K562 (cell line): ENCODE data around the gene TCF3. TPM values are rescaled to one million over a fixed set of nuclear protein-coding genes. Genes with fewer than 3 reads are reported as not detected.

Experiments
- ATF6 ChIP-seq: sonication (generic); formaldehyde crosslinking; IDR thresholded peaks from 2 replicates; pipeline ENCODE4 v1.4.0; 2020; ENCODE audit warnings: mild to moderate bottlenecking, missing genetic modification reagents
- CBX1 ChIP-seq: sonication (generic); IDR thresholded peaks from 2 replicates; pipeline ENCODE4 v1.6.1; 2016; ENCODE audit warnings: antibody characterized with exemption, low read depth, mild to moderate bottlenecking
- CBX8 ChIP-seq: fragments of 200-600 bp; sonication (generic); IDR thresholded peaks from 2 replicates; pipeline ENCODE4 v1.6.1; 2012; ENCODE audit warnings: borderline replicate concordance, mixed run types, low read depth, mild to moderate bottlenecking, moderate library complexity, mixed read lengths, low read length, control low read depth, inconsistent platforms; ENCODE audit not compliant: poor library complexity, severe bottlenecking; ENCODE audit errors: extremely low read depth
- CHD4 ChIP-seq: fragments of 200-600 bp; sonication (generic); IDR thresholded peaks from 3 replicates; pipeline ENCODE4 v1.6.1; 2012; ENCODE audit warnings: low read depth, mild to moderate bottlenecking, mixed read lengths, low read length, inconsistent platforms; ENCODE audit not compliant: insufficient read depth, insufficient replicate concordance, poor library complexity, severe bottlenecking
- ELF4 ChIP-seq: fragments of 450-650 bp; formaldehyde crosslinking; IDR thresholded peaks from 2 replicates; pipeline ENCODE4 v1.4.0; 2022; ENCODE audit warnings: missing genetic modification characterization
- GATAD2B ChIP-seq: fragments of 450-650 bp; IDR thresholded peaks from 2 replicates; pipeline ENCODE4 v1.6.1; 2017; ENCODE audit warnings: mild to moderate bottlenecking, borderline replicate concordance
- HMG20A ChIP-seq: fragments of 450-650 bp; formaldehyde crosslinking; conservative IDR thresholded peaks from 2 replicates; pipeline ENCODE4 v1.4.0; 2020; ENCODE audit warnings: mild to moderate bottlenecking, mixed read lengths
- IRF2 ChIP-seq: sonication (generic); formaldehyde crosslinking; IDR thresholded peaks from 2 replicates; pipeline ENCODE4 v1.8.1; 2022; ENCODE audit warnings: mild to moderate bottlenecking, missing genetic modification reagents
- KDM2B ChIP-seq: fragments of 250-450 bp; sonication (Bioruptor Pico); IDR thresholded peaks from 2 replicates; pipeline ENCODE4 v1.8.0; 2021; ENCODE audit warnings: mild to moderate bottlenecking, moderate library complexity
- MAX ChIP-seq: sonication (generic); formaldehyde crosslinking; IDR thresholded peaks from 2 replicates; pipeline ENCODE4 v1.9.0; 2022; ENCODE audit warnings: mild to moderate bottlenecking, missing genetic modification reagents
- PPARD ChIP-seq: fragments of 250-450 bp; sonication (Bioruptor Pico); IDR thresholded peaks from 2 replicates; pipeline ENCODE4 v1.8.0; 2022; ENCODE audit warnings: inconsistent platforms, mild to moderate bottlenecking, moderate library complexity
- RUNX1 ChIP-seq: sonication (generic); IDR thresholded peaks from 2 replicates; pipeline ENCODE4 v1.6.1; 2016; ENCODE audit warnings: antibody characterized with exemption, low read depth
- SMC3 ChIP-seq: conservative IDR thresholded peaks from 2 replicates; pipeline ENCODE4 v1.6.1; 2011; ENCODE audit warnings: low read depth, low read length, improper control_type of control experiment; ENCODE audit not compliant: insufficient read depth
- SNRNP70 ChIP-seq: fragments of 200-400 bp; formaldehyde crosslinking; optimal IDR thresholded peaks from 2 replicates; pipeline ENCODE3; 2017; ENCODE audit warnings: low read depth, low read length
- SOX6 ChIP-seq: fragments of 450-650 bp; IDR thresholded peaks from 2 replicates; pipeline ENCODE4 v1.6.1; 2014; ENCODE audit warnings: mild to moderate bottlenecking
- TARDBP ChIP-seq: fragments of 450-650 bp; IDR thresholded peaks from 2 replicates; pipeline ENCODE4 v1.6.1; 2016
- TEAD4 ChIP-seq, 2 experiments: sonication (generic) in 1 of 2; formaldehyde crosslinking in 1 of 2; IDR thresholded peaks; 2 replicates each; pipeline versions ENCODE4 v1.6.1 to v1.8.0; 2012 to 2022; ENCODE audit warnings: borderline replicate concordance in 1 of 2, inconsistent platforms in 1 of 2, low read length in 1 of 2, mild to moderate bottlenecking in 1 of 2, missing genetic modification reagents in 1 of 2
- ZNF224 ChIP-seq: sonication (generic); formaldehyde crosslinking; IDR thresholded peaks from 2 replicates; pipeline ENCODE4 v1.8.0; 2022; ENCODE audit warnings: mild to moderate bottlenecking, missing genetic modification reagents
- ZNF518B ChIP-seq: fragments of 250-450 bp; sonication (Bioruptor Pico); IDR thresholded peaks from 2 replicates; pipeline ENCODE4 v1.5.0; 2021; ENCODE audit warnings: mild to moderate bottlenecking, moderate library complexity
- ZNF639 ChIP-seq, 2 experiments: fragments of 200-800 bp in 1 of 2; sonication (Bioruptor generic) in 1 of 2; sonication (generic) in 1 of 2; formaldehyde crosslinking in 1 of 2; IDR thresholded peaks in 1 of 2; conservative IDR thresholded peaks in 1 of 2; 2 replicates each; pipeline versions ENCODE4 v1.5.0 to v1.6.1; 2016 to 2020; ENCODE audit warnings: missing compliant biosample characterization in 1 of 2, missing genetic modification characterization in 1 of 2, missing genetic modification reagents in 1 of 2
- polyA plus RNA-seq, 8 experiments: library from polyadenylated mRNA; depleted of rRNA in 4 of 8; stranded (reverse) in 5 of 8; unstranded in 3 of 8; fragments of >200 nt; fragmentation: Nextera tagmentation in 2 of 8; fragmentation: Illumina TruSeq in 1 of 8; extraction: Ambion mirVana in 2 of 8; extraction: Trizol in 1 of 8; gene quantifications; 2 replicates each; pipeline versions ENCODE4 v1.2.1 to v1.2.3, GENCODE V29; 2011 to 2014; ENCODE audit warnings: inconsistent platforms in 1 of 8, missing spikeins in 1 of 8
- total RNA-seq, 7 experiments: library from RNA; depleted of rRNA in 6 of 7; stranded (reverse); fragments of >200 nt in 6 of 7; fragmentation: Illumina TruSeq in 2 of 7; extraction: Trizol in 2 of 7; gene quantifications; 2 replicates each; pipeline versions ENCODE4 v1.2.1 to v1.2.3, GENCODE V29; 2011 to 2021; ENCODE audit warnings: low replicate concordance in 1 of 7

TCF3 gene
- total and polyA plus RNA-seq, 9 of the 15 experiments (the other 6 are each of a cell fraction or from before 2014, with no cell fraction given): 5.6 to 259 (median 84.0) TPM

- TF ChIP-seq MAX (CRISPR knock-in tag) (peak; percentile 89), SOX6 (no peak), TEAD4 (IDR thresholded peaks at IDR 0.05; ENCODE audit: low read length) (0 out of 2 replicates have a peak, but pooled peaks have one; percentile 11), TEAD4 (CRISPR knock-in tag; IDR thresholded peaks at IDR 0.05; ENCODE audit: borderline replicate concordance) (no peak), SNRNP70 (no peak), ELF4 (CRISPR knock-in tag) (no peak), RUNX1 (no peak), ATF6 (CRISPR knock-in tag) (no peak), IRF2 (CRISPR knock-in tag) (no peak), ZNF224 (CRISPR knock-in tag) (no peak), GATAD2B (peak; percentile 81; the same call in 1 of the 2 replicates), SMC3 (no peak), TARDBP (peak; percentile 17; the same call in 1 of the 2 replicates), ZNF518B (CRISPR knock-in tag) (no peak), PPARD (CRISPR knock-in tag) (no peak), CBX8 (no peak), CBX1 (peak; percentile 90), KDM2B (CRISPR knock-in tag) (0 out of 2 replicates have a peak, but pooled peaks have one; percentile 73), HMG20A (CRISPR knock-in tag) (no peak), ZNF639 (CRISPR knock-in tag; conservative IDR thresholded peaks at IDR 0.05 in 1 of 2, IDR thresholded peaks at IDR 0.05 in 1 of 2) (peak in 1 of 2 experiments; percentile 94; a peak in 2 of 4 replicates), CHD4 (no peak)
These were observed 60.2 kb downstream of the TCF3 start (continued) for GRCh38 chr19:1592024-1592754.
